ENCODE measurements around the gene CDC42BPA.

GRCh38 chr1:226983247-226983991, 334.9 kb downstream of the CDC42BPA start:
- no peak for TF ChIP-seq CTCF (IDR thresholded peaks at IDR 0.05)
- TF ChIP-seq POLR2A (IDR thresholded peaks at IDR 0.05) = no peak
